GM19324 (cell line): ENCODE measurements around the gene NBAS.

Experiments used
- ATAC-seq: cut with Tn5 transposase; IDR thresholded peaks from one replicate; pipeline ENCODE4 v1.9.1; 2021; ENCODE audit warnings: mild to moderate bottlenecking, moderate library complexity; ENCODE audit not compliant: unreplicated experiment, low FRiP score

The NBAS gene

DNA sequence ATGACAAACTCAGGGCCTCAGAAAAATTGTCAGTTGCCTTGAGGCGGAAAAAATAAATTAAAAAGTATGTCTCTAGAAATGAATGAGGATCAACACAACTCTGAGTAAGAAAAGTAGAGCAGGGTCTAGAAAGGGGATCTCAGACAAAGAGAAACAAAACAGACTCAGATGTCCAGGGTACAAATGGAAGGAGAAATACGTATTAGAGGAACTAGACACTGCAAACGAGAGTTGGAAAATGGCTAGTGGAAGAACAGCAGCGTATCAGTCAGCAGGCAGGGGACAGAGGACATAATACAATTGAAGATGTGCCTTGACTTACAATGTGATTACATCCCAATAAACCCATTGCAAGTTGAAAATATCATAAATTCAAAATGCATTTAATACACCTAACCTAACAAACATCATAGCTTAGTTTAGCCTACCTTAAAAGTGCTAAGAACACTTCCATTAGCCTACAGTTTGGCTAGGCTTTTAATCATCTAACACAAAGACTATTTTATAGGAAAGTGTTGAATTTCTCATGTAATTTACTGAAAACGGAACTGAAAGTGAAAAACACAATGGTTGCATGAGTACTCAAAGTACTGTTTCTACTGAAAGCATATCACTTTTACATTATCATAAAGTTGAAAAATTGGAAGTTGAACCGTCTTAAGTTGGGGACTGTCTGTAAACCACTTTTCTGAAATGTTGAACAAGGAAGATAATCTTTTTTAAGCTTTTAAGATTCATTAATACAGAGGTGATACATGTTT, 182.8 kb downstream of the NBAS start:
- no peak for ATAC-seq

DNA sequence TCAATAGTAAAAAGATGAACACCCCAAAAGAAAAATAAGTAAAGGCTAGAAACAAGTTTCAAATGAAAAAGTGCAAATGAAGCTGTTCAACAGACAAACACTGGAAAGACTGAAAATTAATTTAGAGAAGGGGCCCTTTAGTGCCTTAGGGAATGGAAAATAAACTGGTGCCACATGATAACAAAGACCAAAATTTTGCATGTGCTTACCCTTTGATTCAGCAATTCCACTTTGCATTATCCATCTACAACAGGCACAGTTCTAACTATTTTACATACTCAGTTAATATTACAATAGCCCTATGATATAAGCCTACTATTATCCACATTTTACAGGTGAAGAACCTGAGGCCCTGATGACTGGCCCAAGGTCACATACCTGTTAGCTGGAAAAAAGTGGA, 183.9 kb downstream of the NBAS start:
- no peak for ATAC-seq

GRCh38 chr2:15372019-15372418, 189.1 kb downstream of the NBAS start:
- ATAC-seq, result no peak

DNA sequence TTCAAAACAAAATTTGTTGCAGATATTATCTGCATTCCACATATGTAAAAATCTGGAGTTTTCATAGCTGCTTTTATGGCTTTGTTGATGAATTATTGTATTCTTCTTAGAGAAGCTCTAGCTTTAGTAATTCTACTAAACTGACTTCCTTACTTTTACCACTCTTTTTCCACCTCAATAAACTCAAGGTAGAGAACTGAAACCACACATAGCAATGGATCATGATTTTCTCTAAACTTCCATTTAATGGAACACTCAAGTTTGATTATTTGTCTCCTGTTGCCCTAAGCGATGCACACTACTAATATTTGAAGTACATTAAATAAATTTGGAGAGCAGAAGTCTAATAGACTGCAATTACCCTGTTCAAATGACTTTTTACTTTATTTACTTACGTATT, 192.0 kb downstream of the NBAS start:
- ATAC-seq, result no peak

DNA sequence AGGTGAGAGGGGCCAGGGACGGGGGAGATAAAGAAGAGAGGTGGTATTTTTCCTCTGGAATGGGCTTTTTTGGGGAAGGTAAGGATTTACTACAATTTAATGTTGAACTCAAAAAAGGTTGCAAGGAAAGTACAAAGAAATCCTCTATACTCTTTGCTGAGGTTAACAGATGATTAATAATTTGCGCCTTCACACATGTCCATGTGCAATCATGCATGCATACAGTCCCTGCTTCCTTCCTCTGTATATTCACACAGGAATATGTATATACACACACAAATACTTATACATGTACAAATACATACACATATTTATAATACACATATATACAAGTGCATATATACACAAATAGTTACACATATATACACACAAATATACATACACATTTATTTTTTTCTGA, 193.4 kb downstream of the NBAS start:
- no peak for ATAC-seq

DNA sequence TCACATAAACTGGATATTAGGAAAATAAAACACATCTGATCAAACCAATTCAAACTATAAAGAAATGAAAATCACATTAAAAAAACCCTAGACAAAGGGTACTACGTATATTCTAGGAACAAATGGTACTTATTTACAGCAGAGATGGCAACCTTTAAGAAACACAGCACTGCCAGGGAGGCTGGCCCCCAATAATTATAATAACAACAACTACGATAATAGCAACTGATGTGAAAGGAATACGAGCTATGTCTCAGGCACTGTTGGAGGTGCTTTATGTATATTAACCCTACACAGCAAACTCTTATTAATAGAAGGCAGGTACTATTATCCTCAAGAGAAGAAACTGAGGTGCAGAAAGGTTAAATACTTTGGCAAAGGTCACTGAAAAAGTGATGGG, 193.9 kb downstream of the NBAS start:
- ATAC-seq, result no peak

GRCh38 chr2:15365411-15365810, 195.7 kb downstream of the NBAS start:
- ATAC-seq, result no peak

DNA sequence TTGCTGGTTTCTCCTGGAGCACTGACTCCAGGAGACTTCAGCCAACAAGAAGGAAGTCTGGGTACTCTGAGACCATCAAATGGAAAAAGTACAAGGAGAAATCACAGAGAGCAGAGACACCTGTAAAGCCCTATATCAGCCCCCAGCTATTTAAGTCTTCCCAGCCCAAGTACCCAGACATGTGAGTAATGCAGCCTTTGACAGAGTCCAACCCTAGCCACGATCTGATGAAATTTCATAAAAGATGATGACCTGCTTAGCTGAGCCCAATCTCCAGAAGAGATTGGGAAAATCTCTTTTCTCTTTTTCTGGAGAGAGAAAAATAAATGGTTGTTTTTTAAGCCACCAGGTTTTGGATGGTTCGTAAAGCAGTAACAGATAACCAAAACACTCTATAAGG, 196.6 kb downstream of the NBAS start:
- no peak for ATAC-seq

GRCh38 chr2:15363734-15364133, 197.4 kb downstream of the NBAS start:
- ATAC-seq, result no peak

- ATAC-seq, result no peak
Measured at GRCh38 chr2:15363142-15363541, 198.0 kb downstream of the NBAS start.

GRCh38 chr2:15359716-15360531, 201.2 kb downstream of the NBAS start:
- ATAC-seq, result no peak

DNA sequence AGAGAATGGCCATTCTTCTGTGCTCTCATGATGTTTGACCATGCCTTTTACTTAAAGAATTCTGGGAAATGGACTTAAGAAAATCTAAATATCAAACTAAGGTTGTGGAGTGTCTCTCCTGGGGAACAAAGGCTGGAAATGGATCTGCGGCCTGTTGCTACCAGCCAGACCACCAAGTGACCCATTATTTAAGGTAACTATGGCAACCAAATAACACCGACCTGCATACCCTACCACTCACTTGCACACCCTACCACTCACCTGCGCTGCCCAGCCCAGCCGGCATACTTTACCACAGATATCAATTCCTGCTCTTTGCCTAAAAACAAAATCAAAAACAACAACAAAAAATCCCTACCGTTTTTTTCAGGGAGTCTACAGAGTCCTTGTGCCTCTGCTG, 203.2 kb downstream of the NBAS start:
- no peak for ATAC-seq

- no peak for ATAC-seq
Measured at GRCh38 chr2:15357186-15357585, 203.9 kb downstream of the NBAS start.

DNA sequence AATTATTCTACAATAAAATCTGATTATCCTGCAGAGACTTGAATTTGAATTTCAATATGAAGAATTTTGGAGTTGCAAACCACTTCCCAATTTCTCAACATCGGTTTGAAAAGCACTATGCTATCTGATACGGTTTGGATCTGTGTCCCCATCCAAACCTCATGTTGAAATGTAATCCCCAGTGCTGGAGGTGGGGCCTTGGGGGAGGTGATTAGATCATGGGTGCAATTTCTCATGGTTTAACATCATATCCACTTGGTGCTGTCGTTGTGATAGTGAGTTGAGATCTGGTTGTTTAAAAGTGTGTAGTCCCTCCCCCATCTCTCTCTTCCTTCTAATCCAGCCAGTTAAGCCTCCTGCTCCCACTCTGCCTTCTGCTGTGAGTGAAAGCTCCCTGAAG, 205.7 kb downstream of the NBAS start:
- ATAC-seq, result no peak

DNA sequence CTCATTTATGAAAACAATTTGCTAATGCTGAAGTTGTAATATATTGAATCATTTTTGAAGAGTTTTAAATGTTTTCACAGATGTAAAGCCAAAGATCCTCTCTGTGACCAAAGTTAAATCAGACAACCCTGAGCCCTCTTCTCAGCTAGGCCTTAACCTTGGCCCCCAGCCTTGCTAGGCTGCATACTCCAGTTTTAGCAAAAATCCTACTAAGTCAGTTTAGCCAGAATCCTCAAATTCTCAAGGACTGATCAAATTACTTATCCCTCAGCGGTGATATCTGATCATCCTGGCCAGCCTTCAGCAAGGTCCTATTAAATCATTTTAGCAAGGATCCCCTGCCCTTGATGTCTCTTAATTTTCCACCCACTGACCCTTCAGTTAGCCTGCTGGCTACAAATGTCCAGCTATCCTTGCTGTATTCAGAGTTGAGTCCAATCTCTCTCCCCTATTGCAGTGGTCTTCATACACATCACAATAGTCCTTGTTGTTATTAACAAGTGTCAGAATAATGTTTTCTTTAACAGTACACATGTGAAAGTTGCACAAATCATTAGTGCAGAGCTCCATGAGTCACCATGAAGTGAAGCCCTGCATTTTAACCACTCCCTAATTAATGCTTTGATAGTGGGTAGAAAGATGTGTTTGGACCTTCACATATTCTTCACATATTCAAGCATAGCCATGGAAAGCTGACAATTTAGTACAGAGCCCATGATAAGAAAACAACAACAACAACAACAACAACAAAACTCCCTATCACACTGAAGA, 206.4 kb downstream of the NBAS start:
- no peak for ATAC-seq

- ATAC-seq, result no peak
Measured at GRCh38 chr2:15352363-15352762, 208.8 kb downstream of the NBAS start.

DNA sequence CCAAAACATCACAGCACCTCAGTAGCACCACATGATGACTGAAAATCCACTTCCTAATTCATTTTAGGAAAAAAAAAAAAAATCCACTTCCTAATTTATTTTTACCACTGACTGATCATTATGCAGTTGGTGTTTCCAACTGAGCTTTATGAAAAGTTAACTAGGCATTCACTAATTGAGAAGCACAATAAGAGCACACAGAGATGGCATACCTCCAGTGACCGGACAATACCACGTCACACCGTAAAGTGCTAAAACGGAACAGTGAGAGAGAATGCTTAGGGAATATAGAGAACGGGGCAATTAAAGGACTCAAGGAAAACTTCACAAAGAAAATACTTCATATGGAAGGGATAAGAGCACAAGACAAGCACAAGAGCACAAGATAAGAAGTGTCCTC, 212.5 kb downstream of the NBAS start:
- no peak for ATAC-seq

DNA sequence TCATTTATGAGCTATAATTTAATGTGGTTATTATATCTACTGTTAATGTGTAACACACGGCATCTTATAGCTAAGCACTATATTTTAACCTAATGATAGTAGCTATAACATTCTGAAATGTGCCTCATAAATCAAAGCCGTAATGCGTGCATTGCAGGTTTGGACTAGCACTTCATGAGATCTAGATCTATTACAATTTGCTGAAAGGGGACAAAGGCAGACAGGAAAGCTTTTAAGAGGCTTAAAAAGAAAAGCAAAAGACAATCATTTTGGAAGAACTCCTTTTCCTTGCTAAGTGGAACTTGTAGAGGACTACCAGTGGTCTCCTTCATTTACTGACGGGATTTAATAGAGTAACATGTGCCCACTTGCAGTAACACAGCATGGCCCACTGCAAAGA, 213.1 kb downstream of the NBAS start:
- ATAC-seq, result no peak

- ATAC-seq, result no peak
Measured at GRCh38 chr2:15346624-15347023, 214.5 kb downstream of the NBAS start.

DNA sequence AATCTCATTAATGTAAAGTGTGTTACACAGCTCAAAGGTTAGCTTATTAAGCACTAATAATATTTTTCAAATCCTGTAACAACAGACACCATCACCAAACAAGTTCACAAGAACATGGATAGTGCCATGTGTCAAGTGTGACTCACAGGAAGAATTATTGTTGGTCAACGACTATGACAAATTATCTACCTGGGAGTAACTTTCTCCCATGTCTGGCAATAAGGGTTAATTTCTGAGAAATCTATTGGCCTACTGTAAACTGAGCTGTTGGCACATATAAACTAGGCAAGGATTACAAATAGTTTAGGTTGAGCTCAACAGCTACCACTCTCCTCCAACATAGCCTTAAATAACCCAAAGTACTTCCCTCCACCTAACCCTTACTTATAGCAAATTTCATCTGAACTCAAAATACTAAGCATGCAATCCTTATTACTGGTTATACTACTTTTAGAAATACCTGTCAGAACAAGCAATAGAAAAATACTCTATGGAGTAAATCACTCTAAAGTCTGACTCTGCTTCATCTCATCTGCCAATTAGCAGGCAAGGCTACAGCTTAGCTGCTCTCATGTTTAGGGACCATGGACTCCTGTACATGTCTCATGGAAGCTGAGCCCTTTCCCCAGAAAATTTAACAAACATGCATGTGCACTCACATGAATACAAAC, 223.0 kb downstream of the NBAS start:
- no peak for ATAC-seq
